Retinal pigment epithelial cell (primary cell): ENCODE data around the gene RBM23.
A peak's percentile ranks its signal among the peaks of the same experiment; 100 is the strongest.
"Not testable (repeated sequence)": the region's sequence is repeated elsewhere in the genome, so short reads cannot be mapped to it uniquely, and the experiment has no call there.

ENCODE experiments used
- DNase-seq: peaks from one replicate; pipeline ENCODE4 v3.0.0-alpha.2; 2010; ENCODE audit warnings: low read depth
- H3K4me3 ChIP-seq: 2 replicates; pipeline ENCODE4 v1.5.1; 2011; ENCODE audit warnings: mild to moderate bottlenecking, low read length, control low read depth, moderate library complexity
- CTCF ChIP-seq: conservative IDR thresholded peaks from 2 replicates; pipeline ENCODE4 v1.5.1; 2011; ENCODE audit warnings: low read depth, low read length, control low read depth, inconsistent platforms

RBM23 gene

DNA sequence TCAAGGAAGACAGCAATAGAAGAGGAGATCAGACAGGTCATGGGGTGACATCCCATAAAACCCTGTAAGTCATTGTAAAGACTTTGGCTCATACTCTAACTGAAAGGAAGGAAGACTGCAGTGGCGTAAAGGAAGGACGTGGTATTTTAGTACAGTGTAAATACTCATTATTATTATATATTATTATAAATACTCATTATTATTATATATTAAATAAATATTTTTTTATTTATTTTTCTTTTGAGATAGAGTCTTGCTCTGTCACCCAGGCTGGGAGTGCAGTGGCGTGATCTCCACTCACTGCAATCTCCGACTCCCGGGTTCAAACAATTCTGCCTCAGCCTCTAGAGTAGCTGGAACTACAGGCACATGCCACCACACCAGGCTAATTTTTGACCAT lies 62.5 kb downstream of the RBM23 start:
- no peak overlapping the region for H3K4me3 ChIP-seq
- TF ChIP-seq CTCF, result no peak
- no peak for DNase-seq

DNA sequence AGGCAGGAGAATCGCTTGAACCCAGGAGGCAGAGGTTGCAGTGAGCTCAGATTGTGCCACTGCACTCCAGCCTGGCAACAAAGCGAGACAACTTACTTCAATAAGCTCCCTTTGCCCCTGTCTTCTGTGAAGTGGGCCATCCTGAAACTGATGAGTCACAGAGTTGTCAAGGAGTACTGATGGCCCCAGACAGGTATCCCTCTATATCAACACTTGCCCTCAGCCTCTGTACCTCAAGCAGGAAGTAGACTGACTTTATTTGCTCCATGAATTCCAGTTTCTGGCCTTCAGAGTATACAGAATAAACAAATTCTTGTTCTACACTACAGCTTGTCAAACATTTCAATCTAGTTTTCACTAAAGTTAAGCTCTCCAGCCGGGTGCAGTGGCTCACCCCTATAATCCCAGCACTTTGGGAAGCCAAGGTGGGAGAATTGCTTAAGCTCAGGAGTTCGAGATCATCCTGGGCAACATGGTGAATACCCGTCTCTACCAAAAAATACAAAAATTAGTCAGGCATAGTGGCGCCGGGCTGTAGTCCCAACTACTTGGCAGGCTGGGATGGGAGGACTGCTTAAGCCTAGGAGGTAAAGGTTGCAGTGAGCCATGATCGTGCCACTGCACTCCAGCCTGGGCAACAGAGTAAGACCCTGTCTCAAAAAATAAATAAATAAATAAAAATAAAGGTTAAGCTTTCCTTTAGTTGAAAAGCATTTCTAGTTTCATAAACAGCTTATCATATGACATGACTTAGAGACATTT lies 63.8 kb downstream of the RBM23 start:
- TF ChIP-seq CTCF, result no peak
- no peak for DNase-seq
- H3K4me3 ChIP-seq, result no peak overlapping the region

GRCh38 chr14:22854296-22854695 lies 64.7 kb downstream of the RBM23 start:
- H3K4me3 ChIP-seq, DNase-seq: not testable (repeated sequence)

DNA sequence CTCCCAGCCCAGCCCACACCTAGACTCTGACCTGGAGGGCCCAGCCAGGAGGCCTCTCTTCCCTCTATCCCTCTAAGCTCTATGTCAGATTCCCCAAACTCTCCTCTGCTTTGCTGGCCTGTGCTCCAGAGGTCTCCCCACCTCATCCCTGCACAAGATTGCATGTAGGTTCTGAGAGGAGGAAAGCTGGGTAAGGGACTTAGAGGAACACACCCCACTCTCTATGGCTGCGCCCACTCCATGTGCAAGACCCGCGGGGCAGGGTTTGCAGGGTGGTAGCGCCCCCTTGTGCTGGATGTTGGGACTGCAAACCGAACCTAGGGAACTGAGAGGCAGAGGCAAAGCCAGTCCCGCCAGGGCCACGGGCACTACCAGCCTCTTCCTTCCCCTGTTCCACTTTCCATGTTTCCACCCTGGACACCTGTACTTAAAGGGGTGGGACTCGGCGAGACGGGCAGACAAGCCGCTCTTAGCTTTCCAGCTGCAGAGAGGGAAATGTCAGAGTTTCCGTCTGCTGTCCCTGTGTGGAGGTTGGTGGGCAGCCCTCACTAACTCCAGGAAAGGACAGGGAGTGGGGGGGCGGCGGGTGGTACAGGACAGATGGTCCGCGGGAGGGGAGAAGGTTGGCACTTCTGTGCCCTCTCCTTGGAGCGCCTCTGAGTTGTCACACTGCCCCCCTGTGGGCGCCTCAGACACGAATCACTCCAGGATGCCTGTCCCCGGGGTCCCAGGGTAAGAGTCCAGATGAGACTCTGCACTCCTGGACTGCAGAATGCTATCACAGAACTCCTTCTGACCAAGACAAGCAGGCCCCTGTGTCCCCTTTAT lies 65.8 kb downstream of the RBM23 start:
- peak overlapping the region; percentile 57 for H3K4me3 ChIP-seq
- peak; percentile 89 for TF ChIP-seq CTCF
- DNase-seq, result no peak

DNA sequence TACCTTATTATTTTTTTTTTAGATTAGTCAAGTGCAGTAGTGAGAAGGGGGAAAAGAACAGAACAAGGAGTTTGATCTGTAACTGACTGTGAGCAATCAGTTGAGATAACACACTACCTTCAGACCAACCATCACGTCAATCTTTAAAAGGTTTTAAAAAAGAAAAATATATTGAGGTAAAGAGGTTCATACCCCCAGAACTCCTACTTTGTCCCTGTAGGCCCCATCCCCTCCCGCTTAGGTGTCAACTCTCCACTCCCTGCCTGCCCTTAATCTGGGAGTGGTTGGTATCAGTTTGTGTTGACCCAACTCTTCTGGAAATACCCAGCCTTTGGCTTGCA lies 66.4 kb downstream of the RBM23 start:
- no peak overlapping the region for H3K4me3 ChIP-seq
- DNase-seq, result no peak
- no peak for TF ChIP-seq CTCF

- H3K4me3 ChIP-seq, DNase-seq: not testable (repeated sequence)
Measured at GRCh38 chr14:22852178-22852577, 66.8 kb downstream of the RBM23 start.

GRCh38 chr14:22850944-22851764 lies 67.8 kb downstream of the RBM23 start:
- no peak for TF ChIP-seq CTCF
- no peak for DNase-seq
- no peak overlapping the region for H3K4me3 ChIP-seq
